Fibroblast of lung (primary cell): ENCODE results near the gene YES1. TPM values are rescaled to one million over a fixed set of nuclear protein-coding genes. Genes with fewer than 3 reads are reported as not detected.

ENCODE experiments used
- DNase-seq, 2 donors: peaks; one replicate each; pipeline versions ENCODE4 v3.0.0 to v3.0.0-alpha.2; 2010; ENCODE audit warnings: low read depth in 2 of 2
- H2AFZ ChIP-seq: 2 replicates; pipeline ENCODE4 v1.5.1; 2012; ENCODE audit warnings: low read length, control low read depth, inconsistent platforms
- H3K27ac ChIP-seq: 2 replicates; pipeline ENCODE4 v1.5.1; 2011; ENCODE audit warnings: low read length, control low read depth; ENCODE audit not compliant: insufficient read depth
- H3K27me3 ChIP-seq: 2 replicates; pipeline ENCODE4 v1.5.1; 2011; ENCODE audit warnings: mild to moderate bottlenecking, low read length; ENCODE audit not compliant: control insufficient read depth, insufficient read depth
- H3K36me3 ChIP-seq: 2 replicates; pipeline ENCODE4 v1.5.1; 2011; ENCODE audit warnings: low read length; ENCODE audit not compliant: control insufficient read depth, insufficient read depth
- H3K4me1 ChIP-seq: 2 replicates; pipeline ENCODE4 v1.5.1; 2011; ENCODE audit warnings: low read length; ENCODE audit not compliant: control insufficient read depth, insufficient read depth; ENCODE audit errors: extremely low read depth
- H3K4me2 ChIP-seq: 2 replicates; pipeline ENCODE4 v1.5.1; 2011; ENCODE audit warnings: low read length, control low read depth; ENCODE audit not compliant: insufficient read depth; ENCODE audit errors: extremely low read depth
- H3K4me3 ChIP-seq, 4 experiments: fragments of 200-600 bp in 1 of 4; sonication (generic) in 1 of 4; replicated peaks in 1 of 4; 2 replicates each; pipeline ENCODE4 v1.5.1; 2011 to 2016; ENCODE audit warnings: low read length in 4 of 4, low read depth in 3 of 4, mild to moderate bottlenecking in 3 of 4, control low read depth in 2 of 4, inconsistent platforms in 1 of 4, mixed read lengths in 1 of 4; ENCODE audit not compliant: insufficient read depth in 1 of 4; ENCODE audit errors: control extremely low read depth in 1 of 4
- H3K79me2 ChIP-seq: 2 replicates; pipeline ENCODE4 v1.5.1; 2012; ENCODE audit warnings: mild to moderate bottlenecking, low read length, inconsistent platforms; ENCODE audit not compliant: control insufficient read depth, insufficient read depth
- H3K9ac ChIP-seq: 2 replicates; pipeline ENCODE4 v1.5.1; 2011; ENCODE audit warnings: mild to moderate bottlenecking, low read length, control low read depth; ENCODE audit not compliant: insufficient read depth
- H3K9me3 ChIP-seq: 2 replicates; pipeline ENCODE4 v1.5.1; 2012; ENCODE audit warnings: low read depth, low read length; ENCODE audit not compliant: control insufficient read depth, insufficient read depth
- H4K20me1 ChIP-seq: 2 replicates; pipeline ENCODE4 v1.5.1; 2011; ENCODE audit warnings: low read length; ENCODE audit not compliant: control insufficient read depth, insufficient read depth; ENCODE audit errors: extremely low read depth
- CTCF ChIP-seq, 2 donors: IDR thresholded peaks in 1 of 2; conservative IDR thresholded peaks in 1 of 2; 1 replicate in 1 of 2; 2 replicates in 1 of 2; pipeline ENCODE4 v1.5.1; 2011 to 2012; ENCODE audit warnings: low read length in 2 of 2, control low read depth in 1 of 2, inconsistent platforms in 1 of 2, low read depth in 1 of 2, mild to moderate bottlenecking in 1 of 2
- EZH2 ChIP-seq: IDR thresholded peaks from 2 replicates; pipeline ENCODE4 v1.5.1; 2012; ENCODE audit warnings: low read length, control low read depth, mild to moderate bottlenecking; ENCODE audit errors: missing control alignments
- polyA plus RNA-seq, 2 donors: library from polyadenylated mRNA; depleted of rRNA in 1 of 2; stranded (reverse) in 1 of 2; unstranded in 1 of 2; fragments of >200 nt; gene quantifications; 2 replicates each; pipeline ENCODE4 v1.2.1, GENCODE V29; 2011 to 2012; ENCODE audit warnings: missing spikeins in 1 of 2
- total RNA-seq: library from RNA; depleted of rRNA; stranded (reverse); fragments of >200 nt; gene quantifications from 2 replicates; pipeline ENCODE4 v1.2.1, GENCODE V29; 2014

YES1 gene
- total and polyA plus RNA-seq, 2 donors (not counting 1 experiment from before 2014, with no cell fraction given) = 26.6 to 49.5 TPM

- Histone ChIP-seq H3K9ac (no peak overlapping the region), H4K20me1 (no peaks in the 10 kb centered on the region), H3K4me2 (no peak overlapping the region), H3K27ac (no peak overlapping the region), H3K79me2 (no peaks in the 10 kb centered on the region), H3K36me3 (peaks cover 6% of the 10 kb centered on the region), H2AFZ (no peak overlapping the region), H3K4me1 (peaks cover 2% of the 10 kb centered on the region), H3K4me3 (no peak overlapping the region), H3K9me3 (no peaks in the 10 kb centered on the region), H3K27me3 (no peaks in the 10 kb centered on the region)
- DNase-seq = no peak
- TF ChIP-seq EZH2 (no peak), CTCF (conservative IDR thresholded peaks at IDR 0.05 in 1 of 2, IDR thresholded peaks at IDR 0.05 in 1 of 2; ENCODE audit: low read depth in 1 of 2, low read length in 2 of 2) (no peak)
Measured at GRCh38 chr18:697800-698199, 114.2 kb downstream of the YES1 start.

- Histone ChIP-seq H3K9me3 (no peaks in the 10 kb centered on the region), H3K79me2 (no peaks in the 10 kb centered on the region), H3K36me3 (peaks cover 8% of the 10 kb centered on the region), H3K4me1 (no peaks in the 10 kb centered on the region), H3K4me3 (no peak overlapping the region), H4K20me1 (no peaks in the 10 kb centered on the region), H3K27me3 (no peaks in the 10 kb centered on the region), H3K9ac (no peak overlapping the region), H3K4me2 (no peak overlapping the region), H2AFZ (no peak overlapping the region), H3K27ac (no peak overlapping the region)
- no peak for DNase-seq
- no peak for TF ChIP-seq CTCF (conservative IDR thresholded peaks at IDR 0.05 in 1 of 2, IDR thresholded peaks at IDR 0.05 in 1 of 2; ENCODE audit: low read depth in 1 of 2, low read length in 2 of 2)
- TF ChIP-seq EZH2 = no peak
Measured at GRCh38 chr18:697012-697411, 115.0 kb downstream of the YES1 start.

GRCh38 chr18:693466-694187, 118.4 kb downstream of the YES1 start:
- no peak for TF ChIP-seq EZH2
- Histone ChIP-seq H2AFZ (no peak overlapping the region), H3K36me3 (peaks cover 11% of the 10 kb centered on the region), H3K9ac (no peak overlapping the region), H3K4me3 (no peak overlapping the region), H3K4me1 (no peaks in the 10 kb centered on the region), H3K79me2 (no peaks in the 10 kb centered on the region), H3K9me3 (no peaks in the 10 kb centered on the region), H3K4me2 (no peak overlapping the region), H4K20me1 (no peaks in the 10 kb centered on the region), H3K27me3 (no peaks in the 10 kb centered on the region), H3K27ac (no peak overlapping the region)
- DNase-seq = no peak
